ENCODE data around the gene MLLT3.

DNA sequence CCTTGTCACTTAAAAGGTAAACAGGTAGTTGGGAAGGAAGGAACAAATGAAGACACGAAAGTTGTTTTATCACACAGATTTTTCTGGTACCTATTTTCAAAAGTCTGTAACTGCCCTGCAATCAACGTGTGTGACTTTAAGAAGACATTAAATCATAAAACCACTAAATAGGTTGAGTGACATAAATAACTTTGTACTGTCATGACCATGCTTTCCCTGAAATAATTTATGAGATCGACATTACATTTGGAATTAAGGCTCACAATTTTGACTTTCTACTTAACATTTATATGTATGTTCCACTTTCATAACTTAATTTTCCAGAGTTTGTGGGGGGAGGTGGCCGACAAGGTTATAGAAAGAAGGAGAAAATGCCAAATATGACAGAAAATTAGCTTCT lies 181.1 kb downstream of the MLLT3 start:
- TF ChIP-seq, protein P1, sequence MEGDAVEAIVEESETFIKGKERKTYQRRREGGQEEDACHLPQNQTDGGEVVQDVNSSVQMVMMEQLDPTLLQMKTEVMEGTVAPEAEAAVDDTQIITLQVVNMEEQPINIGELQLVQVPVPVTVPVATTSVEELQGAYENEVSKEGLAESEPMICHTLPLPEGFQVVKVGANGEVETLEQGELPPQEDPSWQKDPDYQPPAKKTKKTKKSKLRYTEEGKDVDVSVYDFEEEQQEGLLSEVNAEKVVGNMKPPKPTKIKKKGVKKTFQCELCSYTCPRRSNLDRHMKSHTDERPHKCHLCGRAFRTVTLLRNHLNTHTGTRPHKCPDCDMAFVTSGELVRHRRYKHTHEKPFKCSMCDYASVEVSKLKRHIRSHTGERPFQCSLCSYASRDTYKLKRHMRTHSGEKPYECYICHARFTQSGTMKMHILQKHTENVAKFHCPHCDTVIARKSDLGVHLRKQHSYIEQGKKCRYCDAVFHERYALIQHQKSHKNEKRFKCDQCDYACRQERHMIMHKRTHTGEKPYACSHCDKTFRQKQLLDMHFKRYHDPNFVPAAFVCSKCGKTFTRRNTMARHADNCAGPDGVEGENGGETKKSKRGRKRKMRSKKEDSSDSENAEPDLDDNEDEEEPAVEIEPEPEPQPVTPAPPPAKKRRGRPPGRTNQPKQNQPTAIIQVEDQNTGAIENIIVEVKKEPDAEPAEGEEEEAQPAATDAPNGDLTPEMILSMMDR (IDR thresholded peaks at IDR 0.05), result no peak
- TF ChIP-seq EP300 (IDR thresholded peaks at IDR 0.05), result no peak
